GM19043 (cell line): ENCODE measurements around the gene ABCA13.
"Not testable (repeated sequence)": the region's sequence is repeated elsewhere in the genome, so short reads cannot be mapped to it uniquely, and the experiment has no call there.

Experiments
- ATAC-seq: cut with Tn5 transposase; IDR thresholded peaks from one replicate; pipeline ENCODE4 v1.9.1; 2021; ENCODE audit warnings: low read depth; ENCODE audit not compliant: unreplicated experiment

Gene ABCA13

DNA sequence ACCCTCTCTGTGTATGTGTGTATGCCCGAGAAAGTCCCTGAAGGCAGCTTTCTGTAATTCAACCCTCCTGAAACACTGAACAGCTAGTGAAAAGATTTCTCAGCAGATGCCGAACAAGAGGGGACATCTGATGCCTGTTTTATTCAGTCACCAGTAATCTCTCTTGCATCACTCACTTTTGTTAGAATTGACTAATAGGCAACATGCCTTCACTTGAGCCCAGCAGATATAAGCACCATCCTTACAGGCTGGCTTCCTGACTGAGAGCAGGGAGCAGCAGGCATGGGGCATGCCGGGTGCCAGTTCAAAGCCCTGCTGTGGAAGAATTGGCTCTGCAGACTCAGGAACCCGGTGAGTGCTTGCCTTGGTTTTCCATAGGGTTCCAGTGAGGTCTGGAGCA, at the start of gene ABCA13:
TSS of gene ABCA13 (plus strand) at position 257 of the 400 bp plus-strand sequence. CDS start at position 283, 26 bp downstream.
- no peak for ATAC-seq

- no peak for ATAC-seq
Measured at GRCh38 chr7:48126037-48126436, 45.2 kb upstream of the ABCA13 start.

DNA sequence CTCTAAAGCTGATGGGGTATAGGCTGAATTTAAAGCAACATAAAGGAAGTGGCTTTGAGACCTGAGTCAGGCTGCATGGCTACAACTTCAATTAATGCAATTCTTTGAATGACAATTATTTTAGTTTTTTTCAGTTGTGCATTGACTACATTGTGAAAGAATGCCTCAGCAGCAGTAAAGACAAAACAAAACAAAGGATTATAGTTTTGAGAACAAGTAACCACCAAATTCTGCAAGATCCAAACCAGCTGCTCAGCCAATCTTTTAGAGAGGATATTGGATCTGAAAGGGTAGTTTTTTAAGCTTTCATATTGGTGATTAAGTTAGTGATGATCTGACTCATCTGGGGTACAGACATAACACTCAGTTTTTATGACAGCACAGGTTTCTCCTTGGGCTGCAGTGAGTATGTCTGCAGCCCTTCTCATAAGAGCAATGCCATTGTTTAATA, 40.6 kb upstream of the ABCA13 start:
- peak; percentile 53 for ATAC-seq

- no peak for ATAC-seq
Measured at GRCh38 chr7:48132792-48133191, 38.5 kb upstream of the ABCA13 start.

DNA sequence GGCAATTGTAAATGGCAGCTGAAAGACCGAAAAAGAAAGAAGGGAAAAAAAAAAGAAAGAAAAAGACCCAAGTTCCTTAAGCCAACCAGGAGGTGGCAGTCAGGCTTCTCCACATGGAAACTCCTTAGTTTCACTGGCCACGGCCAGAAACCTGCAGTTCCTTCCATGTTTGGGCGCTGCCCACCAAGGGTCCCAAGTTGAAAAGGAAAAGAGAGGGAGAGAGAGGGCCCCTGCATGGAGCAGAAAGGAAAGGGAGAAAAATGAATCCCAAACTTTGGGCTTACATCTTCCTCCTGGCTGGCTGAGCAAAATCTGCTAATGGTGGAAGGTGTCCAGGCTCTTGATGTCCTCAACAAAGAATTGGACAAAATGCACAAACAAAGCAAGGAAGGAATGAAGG, 31.8 kb upstream of the ABCA13 start:
- ATAC-seq = no peak

DNA sequence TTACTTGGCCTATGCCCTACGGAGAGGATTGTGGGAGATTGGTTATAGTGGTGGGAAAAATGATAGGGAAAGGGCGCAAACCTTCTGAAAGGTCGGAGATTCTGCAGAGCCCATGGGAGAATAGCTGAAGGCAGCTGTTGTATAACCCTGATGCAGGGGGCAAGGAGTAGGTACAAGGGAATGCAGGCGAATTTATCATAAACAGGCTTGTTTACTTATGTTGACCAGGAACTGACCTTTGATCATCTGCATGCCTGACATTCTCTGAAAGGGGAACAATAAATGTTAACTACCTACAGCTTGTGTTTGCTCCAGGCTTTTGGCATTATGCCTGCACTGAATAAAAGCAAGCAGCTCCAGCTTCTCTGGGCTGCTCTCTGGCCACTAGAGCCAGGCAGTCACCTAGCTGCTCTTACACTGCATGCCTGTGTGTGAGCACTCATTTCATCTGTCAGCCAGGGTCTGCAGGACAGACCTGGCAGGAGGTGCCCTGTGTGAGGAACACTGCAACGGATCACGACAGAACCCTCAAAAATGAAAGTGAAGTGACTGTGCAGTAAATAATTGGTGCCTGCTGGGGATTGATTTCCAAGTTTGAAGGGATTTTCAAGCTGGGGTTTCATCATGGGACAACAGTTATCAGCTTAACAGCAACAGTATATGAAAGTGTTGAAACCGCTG, 31.1 kb upstream of the ABCA13 start:
- ATAC-seq = no peak

GRCh38 chr7:48141521-48141920, 29.7 kb upstream of the ABCA13 start:
- ATAC-seq = no peak

DNA sequence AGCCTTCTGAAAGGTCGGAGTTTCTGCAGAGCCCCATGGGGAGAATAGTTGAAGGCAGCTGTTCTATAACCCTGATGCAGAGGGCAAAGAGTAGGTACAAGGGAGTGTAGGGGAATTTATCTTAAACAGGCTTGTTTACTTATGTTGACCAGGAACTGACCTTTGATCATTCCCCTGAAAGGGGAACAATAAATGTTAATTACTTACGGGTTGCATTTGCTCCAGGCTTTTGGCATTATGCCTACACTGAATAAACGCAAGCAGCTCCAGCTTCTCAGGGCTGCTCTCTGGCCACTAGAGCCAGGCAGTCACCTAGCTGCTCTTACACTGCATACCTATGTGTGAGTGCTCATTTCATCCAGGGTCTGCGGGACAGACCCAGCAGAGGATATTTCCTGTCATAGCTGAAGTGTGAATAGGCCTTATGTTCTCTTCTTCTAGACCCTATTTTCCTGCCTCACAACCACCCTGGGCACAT, 26.9 kb upstream of the ABCA13 start:
- no peak for ATAC-seq

- no peak for ATAC-seq
Measured at GRCh38 chr7:48147078-48147591, 24.1 kb upstream of the ABCA13 start.

- ATAC-seq = not testable (repeated sequence)
Measured at GRCh38 chr7:48147690-48148089, 23.6 kb upstream of the ABCA13 start.

GRCh38 chr7:48148311-48148710, 22.9 kb upstream of the ABCA13 start:
- ATAC-seq = no peak

GRCh38 chr7:48149058-48149457, 22.2 kb upstream of the ABCA13 start:
- no peak for ATAC-seq

GRCh38 chr7:48150086-48150485, 21.2 kb upstream of the ABCA13 start:
- ATAC-seq = no peak

- no peak for ATAC-seq
Measured at GRCh38 chr7:48154792-48155413, 16.4 kb upstream of the ABCA13 start.

- no peak for ATAC-seq
Measured at GRCh38 chr7:48158404-48158803, 12.9 kb upstream of the ABCA13 start.

DNA sequence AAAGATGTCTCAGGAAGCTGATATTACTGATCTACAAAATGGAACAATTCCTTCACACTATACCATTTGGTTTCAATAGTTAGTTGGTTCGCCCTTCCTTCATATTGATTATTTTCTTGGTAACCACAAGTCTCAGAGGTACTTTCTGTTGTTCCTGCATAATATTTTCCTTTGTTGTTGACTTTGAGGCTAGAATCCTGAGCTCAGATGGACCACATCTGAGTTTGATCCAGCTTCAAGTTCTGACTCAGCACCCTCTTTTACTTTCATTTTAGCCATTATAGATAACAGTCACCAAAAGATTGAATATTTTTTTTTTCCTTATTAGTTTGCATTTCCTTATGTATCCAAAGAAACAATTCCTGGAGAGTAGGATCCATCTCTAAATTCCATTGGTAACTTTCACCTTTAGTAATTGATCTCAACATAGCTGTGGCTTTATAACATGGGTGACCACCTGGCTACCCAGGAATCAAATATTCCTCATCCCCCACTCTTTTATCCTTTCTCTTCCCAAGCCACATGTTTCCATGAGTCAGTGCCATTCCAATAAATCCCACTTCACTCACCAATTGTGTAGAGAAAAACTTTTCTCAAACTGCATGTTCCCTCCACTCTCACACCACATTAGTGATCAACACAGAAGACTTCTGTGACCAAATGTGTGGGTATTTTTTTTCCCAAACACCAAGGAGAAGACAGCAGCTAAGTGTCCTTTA, 9.7 kb upstream of the ABCA13 start:
- ATAC-seq = no peak

DNA sequence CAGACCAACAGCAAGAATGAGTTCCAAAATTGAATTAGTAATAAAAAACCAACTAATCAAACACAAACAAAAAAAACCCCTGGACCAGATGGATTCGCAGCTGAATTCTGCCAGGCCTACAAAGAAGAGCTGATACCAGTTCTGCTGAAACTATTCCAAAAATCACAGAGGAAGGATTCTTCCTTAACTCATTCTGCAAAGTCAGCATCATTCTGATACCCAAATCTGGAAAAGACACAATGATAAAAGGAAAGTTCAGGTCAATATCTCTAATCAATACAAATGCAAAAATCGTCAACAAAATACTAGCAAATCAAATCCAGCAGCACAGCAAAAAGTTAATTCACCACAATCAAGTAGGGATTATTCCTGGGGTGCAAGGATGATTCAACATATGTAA, 6.1 kb upstream of the ABCA13 start:
- no peak for ATAC-seq

DNA sequence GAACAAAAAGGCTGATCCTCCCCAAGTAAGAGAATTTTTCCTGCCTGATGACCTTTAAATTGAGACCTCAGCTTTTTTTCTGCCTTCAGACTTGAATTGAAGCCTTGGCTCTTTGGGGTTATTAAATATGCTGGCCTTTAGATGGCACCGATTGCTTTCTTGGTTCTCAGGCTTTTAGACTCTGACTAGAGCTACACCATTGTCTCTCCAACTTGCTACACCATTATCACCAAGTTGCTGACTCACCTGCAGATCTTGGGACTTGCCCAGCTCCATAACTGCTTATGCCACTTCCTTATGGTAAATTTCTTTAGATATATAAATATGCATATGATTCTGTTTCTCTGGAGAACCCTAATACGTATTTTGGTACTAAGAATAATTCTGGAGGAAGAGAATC, 3.1 kb upstream of the ABCA13 start:
- ATAC-seq = no peak

- no peak for ATAC-seq
Measured at GRCh38 chr7:48170506-48170905, 752 bp upstream of the ABCA13 start.

GRCh38 chr7:48173313-48173712, 2.1 kb downstream of the ABCA13 start:
- ATAC-seq = no peak

- no peak for ATAC-seq
Measured at GRCh38 chr7:48173756-48174382, 2.6 kb downstream of the ABCA13 start.
